DOHH2 (cell line): ENCODE measurements around the gene TMEM176A.

ENCODE experiments used
- H3F3A ChIP-seq: fragments of 200-600 bp; sonication (generic), shearing (Covaris generic); 2 replicates; pipeline ENCODE4 v1.6.0; 2016; ENCODE audit warnings: antibody characterized with exemption, mild to moderate bottlenecking; ENCODE audit not compliant: control insufficient read depth, insufficient read depth
- H3K27ac ChIP-seq: fragments of 200-600 bp; sonication (generic); 2 replicates; pipeline ENCODE4 v1.5.1; 2014; ENCODE audit warnings: low read depth, mild to moderate bottlenecking, low read length, moderate library complexity
- H3K27me3 ChIP-seq: fragments of 200-600 bp; sonication (generic); 2 replicates; pipeline ENCODE4 v1.6.1; 2014; ENCODE audit warnings: mild to moderate bottlenecking, low read length, mixed read lengths; ENCODE audit not compliant: control insufficient read depth
- H3K36me3 ChIP-seq: fragments of 200-600 bp; sonication (generic); 2 replicates; pipeline ENCODE4 v1.6.1; 2014; ENCODE audit warnings: mild to moderate bottlenecking, low read length, moderate library complexity, mixed read lengths; ENCODE audit not compliant: control insufficient read depth
- H3K4me1 ChIP-seq: fragments of 200-600 bp; sonication (generic); 2 replicates; pipeline ENCODE4 v1.6.1; 2014; ENCODE audit warnings: mild to moderate bottlenecking, low read length, mixed read lengths; ENCODE audit not compliant: control insufficient read depth
- H3K4me2 ChIP-seq: fragments of 200-600 bp; sonication (generic); 2 replicates; pipeline ENCODE4 v1.6.0; 2014; ENCODE audit warnings: mild to moderate bottlenecking, low read length, moderate library complexity
- H3K4me3 ChIP-seq: fragments of 200-600 bp; sonication (generic); 2 replicates; pipeline ENCODE4 v1.5.1; 2014; ENCODE audit warnings: mild to moderate bottlenecking, low read length, mixed read lengths
- H3K79me2 ChIP-seq: fragments of 200-600 bp; sonication (generic); 2 replicates; pipeline ENCODE4 v1.6.1; 2014; ENCODE audit warnings: mild to moderate bottlenecking, low read length, mixed read lengths; ENCODE audit not compliant: control insufficient read depth
- H3K9me2 ChIP-seq: fragments of 200-600 bp; sonication (generic); replicated peaks from 2 replicates; pipeline ENCODE4 v1.6.1; 2014; ENCODE audit warnings: mild to moderate bottlenecking, low read length, mixed read lengths; ENCODE audit not compliant: control insufficient read depth
- H3K9me3 ChIP-seq: fragments of 200-600 bp; sonication (generic); 2 replicates; pipeline ENCODE4 v1.6.1; 2014; ENCODE audit warnings: antibody characterized with exemption, low read length, mixed read lengths; ENCODE audit not compliant: control insufficient read depth, insufficient read depth
- H4K20me1 ChIP-seq: fragments of 200-600 bp; sonication (generic); 2 replicates; pipeline ENCODE4 v1.6.0; 2014; ENCODE audit warnings: low read depth, mild to moderate bottlenecking, antibody characterized with exemption, low read length, moderate library complexity; ENCODE audit not compliant: control insufficient read depth, insufficient read depth
- EZH2phosphoT487 ChIP-seq: fragments of 200-600 bp; sonication (generic); IDR thresholded peaks from 2 replicates; pipeline ENCODE4 v1.6.1; 2017; ENCODE audit warnings: borderline replicate concordance, mild to moderate bottlenecking, antibody characterized with exemption, low read length, moderate library complexity, mixed read lengths
- TF ChIP-seq, protein P1 (sequence below): fragments of 200-600 bp; sonication (generic); IDR thresholded peaks from one replicate; pipeline ENCODE4 v1.5.1; 2014; ENCODE audit warnings: antibody characterized with exemption, mild to moderate bottlenecking, low read depth, low read length; ENCODE audit not compliant: poor library complexity, severe bottlenecking

The TMEM176A gene

GRCh38 chr7:150826061-150826849 lies 25.7 kb downstream of the TMEM176A start:
- Histone ChIP-seq H3K27ac (no peak overlapping the region), H3K36me3 (no peaks in the 10 kb centered on the region), H3K9me2 (no peaks in the 10 kb centered on the region), H3K27me3 (peaks cover 16% of the 10 kb centered on the region; the same call in 1 of the 2 replicates), H4K20me1 (no peaks in the 10 kb centered on the region), H3K4me3 (no peak overlapping the region), H3F3A (no peaks in the 10 kb centered on the region), H3K79me2 (no peaks in the 10 kb centered on the region), H3K4me1 (no peaks in the 10 kb centered on the region), H3K4me2 (no peak overlapping the region), H3K9me3 (no peaks in the 10 kb centered on the region)
- TF ChIP-seq EZH2phosphoT487, result no peak
- TF ChIP-seq, protein P1, sequence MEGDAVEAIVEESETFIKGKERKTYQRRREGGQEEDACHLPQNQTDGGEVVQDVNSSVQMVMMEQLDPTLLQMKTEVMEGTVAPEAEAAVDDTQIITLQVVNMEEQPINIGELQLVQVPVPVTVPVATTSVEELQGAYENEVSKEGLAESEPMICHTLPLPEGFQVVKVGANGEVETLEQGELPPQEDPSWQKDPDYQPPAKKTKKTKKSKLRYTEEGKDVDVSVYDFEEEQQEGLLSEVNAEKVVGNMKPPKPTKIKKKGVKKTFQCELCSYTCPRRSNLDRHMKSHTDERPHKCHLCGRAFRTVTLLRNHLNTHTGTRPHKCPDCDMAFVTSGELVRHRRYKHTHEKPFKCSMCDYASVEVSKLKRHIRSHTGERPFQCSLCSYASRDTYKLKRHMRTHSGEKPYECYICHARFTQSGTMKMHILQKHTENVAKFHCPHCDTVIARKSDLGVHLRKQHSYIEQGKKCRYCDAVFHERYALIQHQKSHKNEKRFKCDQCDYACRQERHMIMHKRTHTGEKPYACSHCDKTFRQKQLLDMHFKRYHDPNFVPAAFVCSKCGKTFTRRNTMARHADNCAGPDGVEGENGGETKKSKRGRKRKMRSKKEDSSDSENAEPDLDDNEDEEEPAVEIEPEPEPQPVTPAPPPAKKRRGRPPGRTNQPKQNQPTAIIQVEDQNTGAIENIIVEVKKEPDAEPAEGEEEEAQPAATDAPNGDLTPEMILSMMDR, result no peak

GRCh38 chr7:150828384-150828783 lies 27.8 kb downstream of the TMEM176A start:
- no peaks in the 10 kb centered on the region for H3K9me3 ChIP-seq
- no peak overlapping the region for H3K4me2 ChIP-seq
- H3K79me2 ChIP-seq, result no peaks in the 10 kb centered on the region
- no peak for TF ChIP-seq EZH2phosphoT487
- TF ChIP-seq, protein P1, result peak; percentile 34
- H3K27me3 ChIP-seq, result peaks cover 16% of the 10 kb centered on the region; the same call in 1 of the 2 replicates
- no peaks in the 10 kb centered on the region for H4K20me1 ChIP-seq
- no peaks in the 10 kb centered on the region for H3F3A ChIP-seq
- no peaks in the 10 kb centered on the region for H3K9me2 ChIP-seq
- no peak overlapping the region for H3K4me3 ChIP-seq
- no peaks in the 10 kb centered on the region for H3K36me3 ChIP-seq
- H3K27ac ChIP-seq, result no peak overlapping the region
- H3K4me1 ChIP-seq, result no peaks in the 10 kb centered on the region

- H3K9me3 ChIP-seq, result no peaks in the 10 kb centered on the region
- no peak overlapping the region for H3K4me3 ChIP-seq
- no peaks in the 10 kb centered on the region for H3K4me1 ChIP-seq
- H3F3A ChIP-seq, result no peaks in the 10 kb centered on the region
- H3K27ac ChIP-seq, result no peak overlapping the region
- no peak overlapping the region for H3K4me2 ChIP-seq
- peaks cover 16% of the 10 kb centered on the region; the same call in 1 of the 2 replicates for H3K27me3 ChIP-seq
- H4K20me1 ChIP-seq, result no peaks in the 10 kb centered on the region
- H3K36me3 ChIP-seq, result no peaks in the 10 kb centered on the region
- no peaks in the 10 kb centered on the region for H3K9me2 ChIP-seq
- no peaks in the 10 kb centered on the region for H3K79me2 ChIP-seq
- TF ChIP-seq, protein P1, result no peak
- TF ChIP-seq EZH2phosphoT487, result no peak
These were observed 28.9 kb downstream of the TMEM176A start for GRCh38 chr7:150829426-150829825.
